Peyer's patch (tissue), 4 donors: ENCODE results near the gene PCTP. TPM values are rescaled to one million over a fixed set of nuclear protein-coding genes. Genes with fewer than 3 reads are reported as not detected.
A peak's percentile ranks its signal among the peaks of the same experiment; 100 is the strongest.

Experiments used
- DNase-seq, 3 donors: peaks; one replicate each; pipeline ENCODE4 v3.0.0-alpha.2; 2017 to 2019
- H3K27ac ChIP-seq, 4 donors: fragments of 200-600 bp; sonication (generic); one replicate each; pipeline ENCODE4 v1.5.1; 2016 to 2019
- H3K27me3 ChIP-seq, 2 donors: fragments of 200-600 bp; sonication (generic); one replicate each; pipeline ENCODE4 v1.5.1; 2019
- H3K36me3 ChIP-seq, 3 donors: fragments of 200-600 bp; sonication (generic); one replicate each; pipeline ENCODE4 v1.5.1; 2016 to 2019
- H3K4me1 ChIP-seq, 4 donors: fragments of 200-600 bp; sonication (generic); one replicate each; pipeline ENCODE4 v1.5.1; 2016 to 2019
- H3K4me3 ChIP-seq, 4 donors: fragments of 200-600 bp; sonication (generic); 1 replicate in 3 of 4; 2 replicates in 1 of 4; pipeline ENCODE4 v1.5.1; 2016 to 2019; ENCODE audit warnings: mild to moderate bottlenecking in 1 of 4
- H3K9me3 ChIP-seq, 4 donors: fragments of 200-600 bp; sonication (generic); one replicate each; pipeline ENCODE4 v1.5.1; 2016 to 2019; ENCODE audit warnings: mild to moderate bottlenecking in 1 of 4
- POLR2A ChIP-seq, 2 donors: fragments of 450-650 bp; IDR thresholded peaks; one replicate each; pipeline ENCODE4 v1.5.1; 2017; ENCODE audit warnings: antibody characterized with exemption in 2 of 2, mild to moderate bottlenecking in 2 of 2, moderate library complexity in 2 of 2
- total RNA-seq, 4 donors: library from RNA; depleted of rRNA; stranded (reverse); fragments of >200 nt; gene quantifications; one replicate each; pipeline ENCODE4 v1.1.0, GENCODE V29; 2016
- TF ChIP-seq, protein P1 (sequence below), 6 experiments: fragments of 450-650 bp in 4 of 6; fragments of 200-600 bp in 2 of 6; sonication (generic) in 1 of 6; IDR thresholded peaks; one replicate each; pipeline ENCODE4 v1.5.1; 2017 to 2019; ENCODE audit warnings: antibody characterized with exemption in 6 of 6, mild to moderate bottlenecking in 3 of 6, moderate library complexity in 1 of 6

Gene PCTP
- total RNA-seq, 4 donors from 2014 or later: 16.0 to 35.5 (median 26.5) TPM

DNA sequence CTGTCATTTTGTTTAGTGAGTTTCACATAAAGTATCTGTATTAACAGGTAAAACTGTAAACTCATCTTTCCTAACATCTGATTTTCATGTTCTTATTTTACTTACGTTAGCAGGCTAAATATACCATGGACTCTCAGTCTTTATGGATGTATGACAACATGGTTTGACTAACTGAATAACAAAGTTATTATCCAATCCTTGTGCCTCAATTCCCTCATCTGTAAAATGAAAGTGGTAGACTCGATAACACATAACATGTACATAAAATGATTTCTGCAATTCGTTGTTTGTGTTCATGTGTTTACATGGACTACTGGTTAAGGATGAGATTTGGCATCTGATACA, 9.5 kb upstream of the PCTP start:
- no peak for DNase-seq
- TF ChIP-seq, protein P1, sequence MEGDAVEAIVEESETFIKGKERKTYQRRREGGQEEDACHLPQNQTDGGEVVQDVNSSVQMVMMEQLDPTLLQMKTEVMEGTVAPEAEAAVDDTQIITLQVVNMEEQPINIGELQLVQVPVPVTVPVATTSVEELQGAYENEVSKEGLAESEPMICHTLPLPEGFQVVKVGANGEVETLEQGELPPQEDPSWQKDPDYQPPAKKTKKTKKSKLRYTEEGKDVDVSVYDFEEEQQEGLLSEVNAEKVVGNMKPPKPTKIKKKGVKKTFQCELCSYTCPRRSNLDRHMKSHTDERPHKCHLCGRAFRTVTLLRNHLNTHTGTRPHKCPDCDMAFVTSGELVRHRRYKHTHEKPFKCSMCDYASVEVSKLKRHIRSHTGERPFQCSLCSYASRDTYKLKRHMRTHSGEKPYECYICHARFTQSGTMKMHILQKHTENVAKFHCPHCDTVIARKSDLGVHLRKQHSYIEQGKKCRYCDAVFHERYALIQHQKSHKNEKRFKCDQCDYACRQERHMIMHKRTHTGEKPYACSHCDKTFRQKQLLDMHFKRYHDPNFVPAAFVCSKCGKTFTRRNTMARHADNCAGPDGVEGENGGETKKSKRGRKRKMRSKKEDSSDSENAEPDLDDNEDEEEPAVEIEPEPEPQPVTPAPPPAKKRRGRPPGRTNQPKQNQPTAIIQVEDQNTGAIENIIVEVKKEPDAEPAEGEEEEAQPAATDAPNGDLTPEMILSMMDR (IDR thresholded peaks at IDR 0.05): no peak
- TF ChIP-seq POLR2A (IDR thresholded peaks at IDR 0.05): no peak
- Histone ChIP-seq H3K9me3 (no peaks in the 10 kb centered on the region), H3K4me1 (no peaks in the 10 kb centered on the region), H3K27me3 (no peaks in the 10 kb centered on the region), H3K4me3 (no peak overlapping the region), H3K27ac (no peak overlapping the region), H3K36me3 (no peaks in the 10 kb centered on the region)

DNA sequence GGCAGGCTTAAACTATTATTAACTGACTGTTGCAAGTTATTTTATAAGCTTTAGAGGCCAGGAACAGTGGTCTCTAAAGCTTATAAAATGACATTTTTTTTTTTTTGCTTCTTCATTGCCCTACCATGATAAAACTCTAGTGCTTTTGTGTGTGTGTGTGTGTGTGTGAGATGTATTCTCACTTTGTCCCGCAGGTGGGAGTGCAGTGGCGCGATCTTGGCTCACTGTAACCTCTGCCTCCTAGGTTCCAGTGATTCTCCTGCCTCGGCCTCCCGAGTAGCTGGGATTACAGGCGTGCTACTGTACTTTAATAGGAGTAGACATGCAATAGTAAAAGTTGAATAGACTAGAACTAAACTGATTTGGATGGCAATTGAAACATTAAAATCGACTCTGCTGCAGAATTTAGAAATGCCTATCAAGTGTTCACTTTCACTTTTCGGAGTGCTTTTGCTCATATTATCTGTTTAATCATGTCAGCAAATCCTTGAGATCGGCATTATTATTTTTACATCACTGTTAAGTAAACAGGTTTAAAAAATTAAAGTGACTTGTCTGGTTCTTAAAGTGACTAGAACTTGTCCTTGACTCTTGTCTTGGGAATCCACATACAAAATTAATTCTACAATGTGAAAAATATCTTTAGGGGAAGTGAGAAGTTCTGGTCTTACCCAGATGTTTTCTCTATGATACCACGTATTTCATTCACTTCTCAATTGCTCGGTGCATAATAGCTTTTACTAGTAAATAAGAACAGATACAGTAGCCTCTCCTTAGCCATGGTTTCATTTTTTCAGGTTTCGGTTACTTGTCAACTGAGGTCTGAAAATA, 8.4 kb upstream of the PCTP start:
- TF ChIP-seq, protein P1 (IDR thresholded peaks at IDR 0.05): no peak
- TF ChIP-seq POLR2A (IDR thresholded peaks at IDR 0.05): no peak
- no peaks in the 10 kb centered on the region for H3K4me1 ChIP-seq
- no peak overlapping the region for H3K4me3 ChIP-seq
- no peaks in the 10 kb centered on the region for H3K9me3 ChIP-seq
- no peak for DNase-seq
- no peaks in the 10 kb centered on the region for H3K36me3 ChIP-seq
- no peak overlapping the region for H3K27ac ChIP-seq
- no peaks in the 10 kb centered on the region for H3K27me3 ChIP-seq

DNA sequence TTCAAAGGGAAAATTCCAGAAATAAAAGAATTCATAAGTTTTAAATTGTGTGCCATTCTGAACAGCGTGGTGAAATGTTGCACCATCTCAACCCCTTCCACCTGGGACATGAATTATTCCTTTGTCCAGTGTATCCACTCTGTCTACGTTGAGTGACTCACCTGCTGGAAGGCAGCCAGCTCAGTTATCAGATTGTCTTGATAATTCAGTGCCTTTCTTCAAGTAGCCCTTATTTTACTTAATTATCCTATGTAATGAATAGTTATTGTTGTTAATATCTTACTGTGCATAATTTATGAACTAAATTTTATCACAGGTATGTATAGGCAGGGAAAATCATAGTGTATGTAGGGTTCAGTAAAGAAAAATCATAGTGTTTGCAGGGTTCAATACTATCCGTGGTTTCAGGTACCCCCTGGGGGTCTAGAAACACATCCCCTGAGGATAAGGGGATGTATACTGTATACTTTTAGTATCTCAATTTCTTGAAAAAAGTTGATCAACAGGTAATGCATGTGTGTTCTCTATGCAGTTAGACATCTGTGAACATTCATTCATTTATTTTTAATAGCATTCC, 7.7 kb upstream of the PCTP start:
- Histone ChIP-seq H3K9me3 (no peaks in the 10 kb centered on the region), H3K27ac (no peak overlapping the region), H3K36me3 (no peaks in the 10 kb centered on the region), H3K27me3 (no peaks in the 10 kb centered on the region), H3K4me1 (no peaks in the 10 kb centered on the region), H3K4me3 (no peak overlapping the region)
- peak in 2 of 3 donors; percentile 71 to 92 for DNase-seq
- no peak for TF ChIP-seq POLR2A (IDR thresholded peaks at IDR 0.05)
- TF ChIP-seq, protein P1 (IDR thresholded peaks at IDR 0.05): no peak

DNA sequence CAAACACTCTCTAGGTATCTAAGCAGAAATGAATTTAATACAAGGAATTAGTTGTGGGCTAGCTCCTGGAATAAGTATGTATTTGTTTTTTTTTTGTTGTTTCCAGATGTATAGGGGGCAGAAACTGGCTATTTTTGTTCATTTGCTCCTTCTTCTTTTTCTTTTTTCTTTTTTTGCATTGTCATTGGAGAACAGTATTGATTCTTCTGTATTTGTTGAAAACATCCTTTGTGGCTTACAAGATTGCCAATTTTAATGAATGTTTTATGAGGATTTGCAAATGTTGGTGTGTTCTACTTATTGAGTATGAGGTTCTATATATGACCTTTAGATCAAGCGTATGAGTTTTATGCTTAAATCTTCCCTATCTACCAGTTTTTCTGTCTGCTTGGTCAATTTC, 5.6 kb upstream of the PCTP start:
- H3K36me3 ChIP-seq: no peaks in the 10 kb centered on the region
- H3K27me3 ChIP-seq: no peaks in the 10 kb centered on the region
- H3K9me3 ChIP-seq: no peaks in the 10 kb centered on the region
- H3K4me3 ChIP-seq: no peak overlapping the region
- H3K4me1 ChIP-seq: no peaks in the 10 kb centered on the region
- no peak for DNase-seq
- H3K27ac ChIP-seq: no peak overlapping the region
- no peak for TF ChIP-seq POLR2A (IDR thresholded peaks at IDR 0.05)
- TF ChIP-seq, protein P1 (IDR thresholded peaks at IDR 0.05): no peak

DNA sequence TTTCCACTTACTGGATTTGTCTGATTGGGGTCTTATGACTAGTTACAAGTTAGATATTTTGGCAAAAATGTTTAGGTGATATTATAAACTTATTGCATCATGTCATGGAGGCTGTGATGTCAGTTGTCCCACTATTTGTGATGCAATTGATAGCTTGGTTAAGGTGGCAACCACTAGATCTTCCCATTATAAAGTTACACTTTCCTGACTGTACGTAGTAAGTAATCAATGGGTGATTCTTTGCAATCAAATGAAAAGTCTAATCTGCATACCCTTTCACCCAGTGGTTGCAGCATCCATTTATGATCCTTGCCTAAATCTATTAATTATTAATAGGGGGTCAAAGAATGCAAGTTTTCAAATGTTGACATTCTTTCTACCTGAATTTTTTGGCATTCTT, 4.4 kb upstream of the PCTP start:
- TF ChIP-seq POLR2A (IDR thresholded peaks at IDR 0.05): no peak
- TF ChIP-seq, protein P1 (IDR thresholded peaks at IDR 0.05): no peak
- Histone ChIP-seq H3K9me3 (no peaks in the 10 kb centered on the region), H3K27me3 (no peaks in the 10 kb centered on the region), H3K36me3 (no peaks in the 10 kb centered on the region), H3K4me3 (no peak overlapping the region), H3K27ac (no peak overlapping the region), H3K4me1 (peaks cover 0 to under 1% (median 0%) of the 10 kb centered on the region in 4 donors)
- no peak for DNase-seq
